Stimulated activated CD8-positive, alpha-beta memory T cell treated with anti-CD3 and anti-CD28 coated beads, Interleukin-15, amount 100 ng/mL, for 48 hours (primary cell): ENCODE measurements around the gene DHX35.
"Not testable (repeated sequence)": the region's sequence is repeated elsewhere in the genome, so short reads cannot be mapped to it uniquely, and the experiment has no call there.

Experiments
- DNase-seq, 2 donors: peaks; one replicate each; pipeline ENCODE4 v3.0.0-alpha.2; 2020; ENCODE audit warnings: low read depth in 2 of 2

The DHX35 gene

GRCh38 chr20:38941726-38942389 lies 20.3 kb upstream of the DHX35 start:
- DNase-seq = no peak

- DNase-seq = no peak
Measured at GRCh38 chr20:38945012-38945411, 17.1 kb upstream of the DHX35 start.

GRCh38 chr20:38946836-38947235 lies 15.3 kb upstream of the DHX35 start:
- no peak for DNase-seq

GRCh38 chr20:38947931-38948362 lies 14.2 kb upstream of the DHX35 start:
- DNase-seq = no peak

GRCh38 chr20:38950254-38950653 lies 11.9 kb upstream of the DHX35 start:
- no peak for DNase-seq

- no peak for DNase-seq
Measured at GRCh38 chr20:38951611-38952010, 10.5 kb upstream of the DHX35 start.

- no peak for DNase-seq
Measured at GRCh38 chr20:38952153-38952552, 10.0 kb upstream of the DHX35 start.

- no peak for DNase-seq
Measured at GRCh38 chr20:38953630-38954340, 8.4 kb upstream of the DHX35 start.

GRCh38 chr20:38957235-38957876 lies 4.8 kb upstream of the DHX35 start:
- no peak for DNase-seq

GRCh38 chr20:38957915-38958485 lies 4.1 kb upstream of the DHX35 start:
- DNase-seq = no peak

- not testable (repeated sequence) for DNase-seq
Measured at GRCh38 chr20:38960187-38960687, 1.9 kb upstream of the DHX35 start.

GRCh38 chr20:38961530-38962043 lies 557 bp upstream of the DHX35 start:
- DNase-seq = no peak

- DNase-seq = no peak
Measured at GRCh38 chr20:38962928-38963401, 821 bp downstream of the DHX35 start.

GRCh38 chr20:38963745-38964144 lies 1.6 kb downstream of the DHX35 start:
- no peak for DNase-seq

- no peak for DNase-seq
Measured at GRCh38 chr20:38965264-38965663, 3.1 kb downstream of the DHX35 start.

- DNase-seq = no peak
Measured at GRCh38 chr20:38968090-38968489, 5.9 kb downstream of the DHX35 start.

- no peak for DNase-seq
Measured at GRCh38 chr20:38969708-38970107, 7.6 kb downstream of the DHX35 start.

GRCh38 chr20:38970302-38970701 lies 8.2 kb downstream of the DHX35 start:
- no peak for DNase-seq

- DNase-seq = no peak
Measured at GRCh38 chr20:38973107-38973506, 11.0 kb downstream of the DHX35 start.

- no peak for DNase-seq
Measured at GRCh38 chr20:38973645-38974044, 11.5 kb downstream of the DHX35 start.

GRCh38 chr20:38975539-38976120 lies 13.5 kb downstream of the DHX35 start:
- no peak for DNase-seq

GRCh38 chr20:38979434-38979833 lies 17.3 kb downstream of the DHX35 start:
- DNase-seq = no peak
